Measurements from ENCODE around the gene NSMF. TPM values are rescaled to one million over a fixed set of nuclear protein-coding genes. Genes with fewer than 3 reads are reported as not detected.
A peak's percentile ranks its signal among the peaks of the same experiment; 100 is the strongest.

Gene NSMF
- total RNA-seq, 2 donors from 2014 or later, result 16.2 to 26.2 TPM

GRCh38 chr9:137416563-137417151, 42.5 kb downstream of the NSMF start:
- peak overlapping the region in 1 of 2 donors; percentile 57 for H3K27ac ChIP-seq
- H3K4me3 ChIP-seq, result peak overlapping the region in 1 of 2 donors; percentile 49

GRCh38 chr9:137416006-137416562, 43.0 kb downstream of the NSMF start:
- Histone ChIP-seq H3K4me3 (peak overlapping the region in 1 of 2 donors; percentile 49), H3K9me3 (no peaks in the 10 kb centered on the region), H3K36me3 (no peaks in the 10 kb centered on the region), H3K27ac (no peak overlapping the region), H3K27me3 (no peaks in the 10 kb centered on the region), H3K4me1 (peaks cover 0 to 33% of the 10 kb centered on the region in 2 donors)
- TF ChIP-seq CTCF (IDR thresholded peaks at IDR 0.05), result no peak
- no peak for DNase-seq (ENCODE audit: low spot score)

More at GRCh38 chr9:137416563-137417151, 42.5 kb downstream of the NSMF start:
- no peaks in the 10 kb centered on the region for H3K9me3 ChIP-seq
- H3K36me3 ChIP-seq, result no peaks in the 10 kb centered on the region
- DNase-seq (ENCODE audit: low spot score), result no peak
- H3K27me3 ChIP-seq, result no peaks in the 10 kb centered on the region
- peaks cover 0 to 32% of the 10 kb centered on the region in 2 donors for H3K4me1 ChIP-seq
- TF ChIP-seq CTCF (IDR thresholded peaks at IDR 0.05), result no peak

- Histone ChIP-seq H3K36me3 (no peaks in the 10 kb centered on the region), H3K9me3 (no peaks in the 10 kb centered on the region), H3K4me3 (no peak overlapping the region), H3K4me1 (peaks cover 0 to 39% of the 10 kb centered on the region in 2 donors), H3K27me3 (no peaks in the 10 kb centered on the region), H3K27ac (no peak overlapping the region)
- TF ChIP-seq CTCF (IDR thresholded peaks at IDR 0.05), result no peak
- no peak for DNase-seq (ENCODE audit: low spot score)
Observed at GRCh38 chr9:137415451-137415850, 43.7 kb downstream of the NSMF start.

- peak overlapping the region; percentile 75 to 85 for H3K27ac ChIP-seq
- no peak for TF ChIP-seq CTCF (IDR thresholded peaks at IDR 0.05)
- no peaks in the 10 kb centered on the region for H3K36me3 ChIP-seq
- H3K27me3 ChIP-seq, result no peaks in the 10 kb centered on the region
- no peak for DNase-seq (ENCODE audit: low spot score)
- H3K9me3 ChIP-seq, result no peaks in the 10 kb centered on the region
- no peak overlapping the region for H3K4me3 ChIP-seq
- H3K4me1 ChIP-seq, result peaks cover 0 to 40% of the 10 kb centered on the region in 2 donors
Observed at GRCh38 chr9:137412431-137412830, 46.7 kb downstream of the NSMF start.

GRCh38 chr9:137411645-137412380, 47.3 kb downstream of the NSMF start:
- H3K4me1 ChIP-seq, result peaks cover 0 to 43% of the 10 kb centered on the region in 2 donors
- no peaks in the 10 kb centered on the region for H3K27me3 ChIP-seq
- peak; percentile 83 for DNase-seq (ENCODE audit: low spot score)
- no peaks in the 10 kb centered on the region for H3K36me3 ChIP-seq
- TF ChIP-seq CTCF (IDR thresholded peaks at IDR 0.05), result no peak
- peak overlapping the region in 1 of 2 donors; percentile 25 for H3K4me3 ChIP-seq
- peak overlapping the region; percentile 75 to 85 for H3K27ac ChIP-seq
- H3K9me3 ChIP-seq, result no peaks in the 10 kb centered on the region
